ENCODE measurements around the gene FANCB.

DNA sequence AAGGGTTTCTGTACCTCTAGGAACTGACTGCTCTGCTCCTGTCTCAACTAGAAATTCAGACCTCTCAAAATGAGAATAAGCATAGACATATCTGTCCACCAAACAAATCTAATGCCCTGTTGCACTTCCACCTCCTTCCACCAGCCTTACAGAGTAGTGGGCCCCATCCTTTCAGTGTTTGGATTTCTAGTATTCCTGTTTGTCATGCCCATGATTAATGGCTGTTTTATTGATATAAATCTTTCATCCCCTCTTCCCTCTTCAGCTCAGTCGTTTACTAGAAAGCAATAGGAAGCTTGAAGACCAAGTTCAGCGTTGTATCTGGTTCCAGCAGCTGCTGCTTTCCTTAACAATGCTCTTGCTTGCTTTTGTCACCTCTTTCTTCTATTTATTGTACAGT, 46.5 kb upstream of the FANCB start:
- TF ChIP-seq EZH2phosphoT487 (IDR thresholded peaks at IDR 0.05; ENCODE audit: low read length) (no peak), EZH2 (optimal IDR thresholded peaks at IDR 0.05; ENCODE audit: low read depth, low read length) (no peak)
- TF ChIP-seq, protein P1, sequence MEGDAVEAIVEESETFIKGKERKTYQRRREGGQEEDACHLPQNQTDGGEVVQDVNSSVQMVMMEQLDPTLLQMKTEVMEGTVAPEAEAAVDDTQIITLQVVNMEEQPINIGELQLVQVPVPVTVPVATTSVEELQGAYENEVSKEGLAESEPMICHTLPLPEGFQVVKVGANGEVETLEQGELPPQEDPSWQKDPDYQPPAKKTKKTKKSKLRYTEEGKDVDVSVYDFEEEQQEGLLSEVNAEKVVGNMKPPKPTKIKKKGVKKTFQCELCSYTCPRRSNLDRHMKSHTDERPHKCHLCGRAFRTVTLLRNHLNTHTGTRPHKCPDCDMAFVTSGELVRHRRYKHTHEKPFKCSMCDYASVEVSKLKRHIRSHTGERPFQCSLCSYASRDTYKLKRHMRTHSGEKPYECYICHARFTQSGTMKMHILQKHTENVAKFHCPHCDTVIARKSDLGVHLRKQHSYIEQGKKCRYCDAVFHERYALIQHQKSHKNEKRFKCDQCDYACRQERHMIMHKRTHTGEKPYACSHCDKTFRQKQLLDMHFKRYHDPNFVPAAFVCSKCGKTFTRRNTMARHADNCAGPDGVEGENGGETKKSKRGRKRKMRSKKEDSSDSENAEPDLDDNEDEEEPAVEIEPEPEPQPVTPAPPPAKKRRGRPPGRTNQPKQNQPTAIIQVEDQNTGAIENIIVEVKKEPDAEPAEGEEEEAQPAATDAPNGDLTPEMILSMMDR (IDR thresholded peaks at IDR 0.05; ENCODE audit: low read length) = no peak

Measured in MM.1S (cell line).